Gastroesophageal sphincter (tissue), 4 donors: ENCODE data around the gene FAIM. TPM values are rescaled to one million over a fixed set of nuclear protein-coding genes. Genes with fewer than 3 reads are reported as not detected.
"Not testable (repeated sequence)": the region's sequence is repeated elsewhere in the genome, so short reads cannot be mapped to it uniquely, and the experiment has no call there.

ENCODE experiments used
- ATAC-seq: fragments of 150-250 bp; one replicate; pipeline ENCODE4 v1.9.1; 2016; ENCODE audit warnings: mild to moderate bottlenecking, moderate library complexity
- H3K27ac ChIP-seq, 4 donors: fragments of 200-600 bp; sonication (generic) in 3 of 4; 1 replicate in 3 of 4; 2 replicates in 1 of 4; pipeline ENCODE4 v1.5.1; 2016 to 2019
- H3K27me3 ChIP-seq: fragments of 200-600 bp; sonication (generic); one replicate; pipeline ENCODE4 v1.5.1; 2019
- H3K36me3 ChIP-seq, 2 donors: fragments of 200-600 bp; sonication (generic); one replicate each; pipeline ENCODE4 v1.5.1; 2019; ENCODE audit warnings: control low read depth in 1 of 2
- H3K4me1 ChIP-seq, 3 donors: fragments of 200-600 bp; sonication (generic); 1 replicate in 2 of 3; 2 replicates in 1 of 3; pipeline ENCODE4 v1.5.1; 2016 to 2019; ENCODE audit warnings: control low read depth in 2 of 3
- H3K4me3 ChIP-seq, 2 donors: fragments of 200-600 bp; sonication (generic); one replicate each; pipeline ENCODE4 v1.5.1; 2019; ENCODE audit warnings: mild to moderate bottlenecking in 1 of 2, moderate library complexity in 1 of 2
- H3K9me3 ChIP-seq, 3 donors: fragments of 200-600 bp; sonication (generic); one replicate each; pipeline ENCODE4 v1.5.1; 2017 to 2019; ENCODE audit warnings: control low read depth in 2 of 3
- CTCF ChIP-seq, 4 experiments: fragments of 200-600 bp in 2 of 4; fragments of 450-650 bp in 2 of 4; sonication (generic) in 1 of 4; IDR thresholded peaks; one replicate each; pipeline ENCODE4 v1.5.1; 2017 to 2019; ENCODE audit warnings: antibody characterized with exemption in 4 of 4, mild to moderate bottlenecking in 2 of 4, moderate library complexity in 2 of 4
- EP300 ChIP-seq: sonication (generic); formaldehyde crosslinking; IDR thresholded peaks from one replicate; pipeline ENCODE4 v1.6.1; 2017; ENCODE audit warnings: antibody characterized with exemption, mild to moderate bottlenecking
- POLR2A ChIP-seq, 2 donors: fragments of 450-650 bp; IDR thresholded peaks; one replicate each; pipeline ENCODE4 v1.6.1; 2017; ENCODE audit warnings: antibody characterized with exemption in 2 of 2, mild to moderate bottlenecking in 2 of 2, moderate library complexity in 1 of 2
- POLR2AphosphoS5 ChIP-seq: sonication (generic); formaldehyde crosslinking; IDR thresholded peaks from one replicate; pipeline ENCODE4 v1.6.1; 2017; ENCODE audit warnings: antibody characterized with exemption
- WGBS, 2 donors: methylation state at CpG; one replicate each; pipeline ENCODE4 v1.1.5; 2018; ENCODE audit warnings: low coverage in 1 of 2; 5-methylcytosine and 5-hydroxymethylcytosine counted together
- total RNA-seq, 4 donors: library from RNA; depleted of rRNA; stranded (reverse); fragments of >200 nt; gene quantifications; one replicate each; pipeline ENCODE4 v1.1.0, GENCODE V29; 2016

Gene FAIM
- total RNA-seq, 4 donors from 2014 or later, result 12.6 to 21.3 (median 17.6) TPM

GRCh38 chr3:138594935-138595610 is 13.5 kb upstream of the FAIM start:
- Histone ChIP-seq H3K4me3 (peak overlapping the region; percentile 79 to 91), H3K36me3 (peaks cover 0 to 12% of the 10 kb centered on the region in 2 donors), H3K27me3 (no peaks in the 10 kb centered on the region), H3K9me3 (no peaks in the 10 kb centered on the region), H3K4me1 (peaks cover 0 to 20% (median 6%) of the 10 kb centered on the region in 3 donors), H3K27ac (peak overlapping the region in 3 of 4 donors; percentile 92 to 98 (median 97))
- 44 to 47% methylated on average over 6 of the region's 6 CpGs for WGBS, 2 donors
- no peak for ATAC-seq
- no peak for TF ChIP-seq POLR2A (IDR thresholded peaks at IDR 0.05)
- TF ChIP-seq EP300, result no peak
- TF ChIP-seq CTCF (IDR thresholded peaks at IDR 0.05), result no peak
- no peak for TF ChIP-seq POLR2AphosphoS5

- 85 to 90% methylated on average over 6 of the region's 6 CpGs for WGBS, 2 donors
Measured at GRCh38 chr3:138597186-138597976, 11.2 kb upstream of the FAIM start.

GRCh38 chr3:138598534-138598933 is 10.0 kb upstream of the FAIM start:
- Histone ChIP-seq H3K9me3 (no peaks in the 10 kb centered on the region), H3K4me1 (peaks cover 0 to 5% (median 0%) of the 10 kb centered on the region in 3 donors), H3K27me3 (no peaks in the 10 kb centered on the region), H3K4me3 (no peak overlapping the region), H3K27ac (no peak overlapping the region), H3K36me3 (no peaks in the 10 kb centered on the region)
- no peak for ATAC-seq
- TF ChIP-seq POLR2AphosphoS5 (no peak), EP300 (no peak), CTCF (IDR thresholded peaks at IDR 0.05) (no peak), POLR2A (IDR thresholded peaks at IDR 0.05) (no peak)
- WGBS, 2 donors, result 100% methylated on average over 2 to 3 of the region's 3 CpGs

More at GRCh38 chr3:138597186-138597976, 11.2 kb upstream of the FAIM start:
- not testable (repeated sequence) for ATAC-seq, H3K27ac ChIP-seq, H3K36me3 ChIP-seq, H3K27me3 ChIP-seq, H3K4me3 ChIP-seq, H3K9me3 ChIP-seq
- H3K4me1 ChIP-seq, result peaks cover 0 to 17% (median 6%) of the 10 kb centered on the region in 3 donors

GRCh38 chr3:138600100-138600745 is 8.3 kb upstream of the FAIM start:
- WGBS, 2 donors, result 65 to 72% methylated on average over 5 to 6 of the region's 8 CpGs
- Histone ChIP-seq H3K27me3 (no peaks in the 10 kb centered on the region), H3K27ac (no peak overlapping the region), H3K9me3 (no peaks in the 10 kb centered on the region), H3K36me3 (no peaks in the 10 kb centered on the region), H3K4me1 (no peaks in the 10 kb centered on the region), H3K4me3 (no peak overlapping the region)
- TF ChIP-seq CTCF (IDR thresholded peaks at IDR 0.05) (no peak), POLR2AphosphoS5 (no peak), POLR2A (IDR thresholded peaks at IDR 0.05) (no peak), EP300 (no peak)
- ATAC-seq, result no peak

GRCh38 chr3:138601661-138602060 is 6.9 kb upstream of the FAIM start:
- not testable (repeated sequence) for H3K27me3 ChIP-seq, H3K9me3 ChIP-seq, H3K36me3 ChIP-seq, H3K4me3 ChIP-seq, H3K4me1 ChIP-seq, H3K27ac ChIP-seq, ATAC-seq
- WGBS, 2 donors, result 75% methylated on average over 2 of the region's 2 CpGs

- not testable (repeated sequence) for H3K4me1 ChIP-seq, H3K27me3 ChIP-seq, H3K27ac ChIP-seq, H3K36me3 ChIP-seq, H3K9me3 ChIP-seq, H3K4me3 ChIP-seq, ATAC-seq
- 80 to 100% methylated on average over 1 to 5 of the region's 5 CpGs for WGBS, 2 donors
Measured at GRCh38 chr3:138604106-138604595, 4.4 kb upstream of the FAIM start.
